Stimulated activated CD4-positive, alpha-beta T cell treated with anti-CD3 and anti-CD28 coated beads, Interleukin-1b, Interleukin-23, amount 100 ng/mL, for 24 hours (primary cell): Measurements from ENCODE around the gene PRICKLE2.

Experiments used
- DNase-seq, 4 experiments: peaks; one replicate each; pipeline ENCODE4 v3.0.0-alpha.2; 2020; ENCODE audit warnings: low read depth in 4 of 4, low spot score in 1 of 4

The PRICKLE2 gene

GRCh38 chr3:64160000-64160695 is 65.1 kb downstream of the PRICKLE2 start:
- DNase-seq: no peak

GRCh38 chr3:64158334-64158733 is 66.9 kb downstream of the PRICKLE2 start:
- DNase-seq: no peak

- DNase-seq: no peak
Measured at GRCh38 chr3:64157150-64158035, 67.9 kb downstream of the PRICKLE2 start.

GRCh38 chr3:64155328-64155727 is 69.9 kb downstream of the PRICKLE2 start:
- DNase-seq: no peak

GRCh38 chr3:64152676-64153466 is 72.4 kb downstream of the PRICKLE2 start:
- DNase-seq: no peak

- DNase-seq: no peak
Measured at GRCh38 chr3:64152086-64152485, 73.2 kb downstream of the PRICKLE2 start.

GRCh38 chr3:64151342-64151871 is 73.9 kb downstream of the PRICKLE2 start:
- DNase-seq: no peak

GRCh38 chr3:64150623-64151207 is 74.6 kb downstream of the PRICKLE2 start:
- no peak for DNase-seq

- DNase-seq: no peak
Measured at GRCh38 chr3:64149886-64150285, 75.4 kb downstream of the PRICKLE2 start.

- DNase-seq: no peak
Measured at GRCh38 chr3:64148955-64149653, 76.2 kb downstream of the PRICKLE2 start.

- DNase-seq: no peak
Measured at GRCh38 chr3:64147211-64147610, 78.1 kb downstream of the PRICKLE2 start.

GRCh38 chr3:64145438-64145837 is 79.8 kb downstream of the PRICKLE2 start:
- DNase-seq: no peak

GRCh38 chr3:64144241-64144900 is 80.9 kb downstream of the PRICKLE2 start:
- DNase-seq: no peak

- DNase-seq: no peak
Measured at GRCh38 chr3:64143409-64144130, 81.7 kb downstream of the PRICKLE2 start.

GRCh38 chr3:64141476-64141875 is 83.8 kb downstream of the PRICKLE2 start:
- DNase-seq: no peak

- no peak for DNase-seq
Measured at GRCh38 chr3:64140651-64141050, 84.6 kb downstream of the PRICKLE2 start.

GRCh38 chr3:64138656-64139375 is 86.5 kb downstream of the PRICKLE2 start:
- no peak for DNase-seq

GRCh38 chr3:64138046-64138445 is 87.2 kb downstream of the PRICKLE2 start:
- DNase-seq: no peak
